Hypothalamus (tissue), 51 donors: ENCODE results near the gene ARHGAP4.
A peak's percentile ranks its signal among the peaks of the same experiment; 100 is the strongest.

Experiments used
- DNase-seq, 51 donors: peaks; one replicate each; lab custom pipeline; 2025; lab: John Stamatoyannopoulos, UW

The ARHGAP4 gene

DNA sequence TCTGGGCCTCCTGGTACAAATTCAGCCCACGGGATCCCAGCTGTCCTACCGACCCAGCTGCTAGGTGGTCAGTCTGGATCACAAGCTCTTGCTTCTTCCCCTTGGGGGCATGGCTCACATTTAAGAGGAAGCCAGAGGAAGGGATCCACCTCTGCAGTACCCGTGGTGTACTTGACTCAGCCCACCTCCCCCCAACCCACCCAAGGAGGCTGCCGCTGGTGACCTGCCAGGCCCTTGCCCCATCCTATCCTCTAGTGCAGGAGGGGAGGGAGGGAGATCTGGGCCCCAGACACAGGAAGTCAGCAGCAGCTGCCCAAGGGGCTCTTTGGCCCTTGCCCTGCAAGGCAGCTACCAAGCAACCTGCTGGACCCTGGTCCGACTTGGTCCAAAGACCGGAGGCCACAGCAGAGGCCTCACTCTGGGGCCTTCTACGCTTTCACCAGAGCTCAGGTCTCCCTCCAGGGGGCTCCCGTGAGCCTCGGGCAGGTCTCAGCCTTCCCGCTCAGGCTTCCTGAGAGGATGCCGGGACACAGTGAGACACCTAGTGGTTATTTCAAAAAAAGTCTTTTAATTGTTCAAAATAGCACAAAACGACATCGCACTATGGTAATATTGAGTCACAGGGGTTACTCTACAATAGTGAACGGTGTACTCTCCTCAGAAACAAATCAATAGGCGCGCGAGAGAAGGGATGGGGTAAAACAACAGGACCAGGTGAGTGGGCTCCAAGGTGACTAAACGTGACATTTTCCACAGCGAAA, 21.1 kb upstream of the ARHGAP4 start:
- peak in 32 of 51 donors; percentile 4 to 67 (median 30) for DNase-seq

DNA sequence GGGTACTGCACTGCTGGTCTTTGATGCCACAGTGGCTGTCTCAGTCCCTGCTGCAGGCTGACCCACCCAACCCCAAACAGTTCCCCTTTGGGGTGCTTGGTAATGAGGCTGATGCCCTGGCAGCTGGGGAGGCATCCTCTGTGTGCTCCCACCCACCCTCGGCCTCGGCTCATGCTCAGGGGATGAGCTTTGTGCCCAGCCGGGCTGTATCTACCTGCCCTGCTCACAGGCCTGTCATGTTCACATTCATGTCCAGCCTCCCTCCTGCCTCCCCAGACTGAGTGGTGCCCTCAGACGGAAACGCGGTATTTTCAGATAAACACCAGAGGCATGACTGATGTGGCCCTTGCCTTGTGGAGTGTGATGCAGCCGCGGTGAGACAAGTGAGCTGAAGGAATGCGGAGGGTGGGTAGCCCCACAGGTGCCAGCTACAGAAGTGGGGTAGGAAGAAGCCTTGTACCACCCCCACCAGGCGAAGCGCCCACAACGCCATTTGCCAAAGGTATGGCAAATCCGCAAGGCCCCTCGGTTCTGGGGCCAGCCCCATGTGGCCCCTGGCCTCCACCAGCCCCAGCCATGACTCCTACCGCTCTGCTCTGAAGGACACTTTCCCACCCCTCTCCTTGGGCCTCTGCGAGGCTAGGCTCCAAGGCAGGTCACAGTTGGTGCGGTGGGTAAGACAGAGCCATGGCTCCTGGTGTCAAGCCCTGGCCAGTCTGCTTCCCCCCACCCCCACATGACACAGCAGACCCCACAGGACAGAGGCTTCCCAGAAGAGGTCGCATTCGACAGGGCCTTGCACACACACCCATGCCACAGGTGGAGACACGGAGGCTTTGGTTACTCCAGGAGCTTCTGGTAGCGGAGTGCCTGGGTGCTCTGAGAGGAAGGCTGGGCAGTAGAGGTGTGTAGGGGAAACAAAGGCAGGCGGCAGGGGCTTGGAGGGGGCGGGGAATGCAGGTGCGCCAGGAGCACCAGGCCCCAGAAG, 20.2 kb upstream of the ARHGAP4 start:
- DNase-seq: no peak

DNA sequence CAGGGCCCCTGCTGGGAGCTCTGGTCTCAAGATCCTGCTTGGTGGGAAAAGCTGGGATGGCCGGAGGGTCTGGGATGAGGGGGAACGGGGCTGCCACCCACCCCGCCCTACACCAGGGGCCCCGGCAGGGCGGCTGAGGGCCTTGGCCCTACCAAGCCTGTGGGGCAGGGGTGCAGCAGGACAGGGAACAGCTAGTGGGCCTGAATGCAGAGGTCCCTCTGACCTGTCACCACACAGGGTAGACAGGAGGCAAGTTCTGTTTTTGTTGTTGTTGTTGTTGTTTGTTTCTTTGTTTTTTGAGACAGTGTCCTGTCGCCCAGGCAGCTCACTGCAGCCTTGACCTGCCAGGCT, 18.7 kb upstream of the ARHGAP4 start:
- DNase-seq: no peak

DNA sequence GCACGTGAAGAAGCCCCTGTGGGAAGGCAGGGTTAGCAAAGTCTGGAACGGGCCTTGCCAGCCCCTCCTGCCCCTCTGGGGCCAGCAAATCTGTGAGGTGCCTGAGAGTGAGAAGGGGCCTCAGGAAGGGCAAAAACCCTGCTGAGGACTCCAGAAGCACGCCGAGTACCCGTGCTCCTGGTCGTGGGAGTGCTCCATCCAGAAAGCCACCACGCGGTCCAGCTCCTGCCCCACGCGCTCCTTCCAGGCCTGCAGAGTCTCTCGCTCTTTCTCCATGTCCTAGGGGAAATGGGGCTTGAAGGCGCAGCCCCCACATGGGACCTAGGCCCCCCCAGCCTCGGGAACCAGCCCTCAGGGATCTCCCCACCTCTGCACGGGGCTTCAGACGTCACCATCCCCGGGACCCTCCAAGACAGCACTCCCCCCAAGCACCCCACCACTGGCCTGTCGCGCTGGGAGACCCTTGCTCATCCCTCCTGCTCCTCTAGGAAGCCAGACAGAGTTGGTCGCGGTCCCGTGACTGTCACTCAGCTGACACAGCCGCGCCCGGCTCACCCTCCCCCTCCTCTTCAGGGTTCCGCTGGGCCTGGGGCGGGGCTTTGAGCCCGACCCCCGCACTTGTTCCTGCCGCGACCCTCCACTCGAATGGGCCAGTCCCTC, 18.2 kb upstream of the ARHGAP4 start, which contains the start of gene RENBP:
TSS of gene RENBP (minus strand) at position 504 of the 660 bp plus-strand sequence. CDS start at position 471, 33 bp downstream.
- peak in 30 of 51 donors; percentile 4 to 73 (median 32) for DNase-seq

DNA sequence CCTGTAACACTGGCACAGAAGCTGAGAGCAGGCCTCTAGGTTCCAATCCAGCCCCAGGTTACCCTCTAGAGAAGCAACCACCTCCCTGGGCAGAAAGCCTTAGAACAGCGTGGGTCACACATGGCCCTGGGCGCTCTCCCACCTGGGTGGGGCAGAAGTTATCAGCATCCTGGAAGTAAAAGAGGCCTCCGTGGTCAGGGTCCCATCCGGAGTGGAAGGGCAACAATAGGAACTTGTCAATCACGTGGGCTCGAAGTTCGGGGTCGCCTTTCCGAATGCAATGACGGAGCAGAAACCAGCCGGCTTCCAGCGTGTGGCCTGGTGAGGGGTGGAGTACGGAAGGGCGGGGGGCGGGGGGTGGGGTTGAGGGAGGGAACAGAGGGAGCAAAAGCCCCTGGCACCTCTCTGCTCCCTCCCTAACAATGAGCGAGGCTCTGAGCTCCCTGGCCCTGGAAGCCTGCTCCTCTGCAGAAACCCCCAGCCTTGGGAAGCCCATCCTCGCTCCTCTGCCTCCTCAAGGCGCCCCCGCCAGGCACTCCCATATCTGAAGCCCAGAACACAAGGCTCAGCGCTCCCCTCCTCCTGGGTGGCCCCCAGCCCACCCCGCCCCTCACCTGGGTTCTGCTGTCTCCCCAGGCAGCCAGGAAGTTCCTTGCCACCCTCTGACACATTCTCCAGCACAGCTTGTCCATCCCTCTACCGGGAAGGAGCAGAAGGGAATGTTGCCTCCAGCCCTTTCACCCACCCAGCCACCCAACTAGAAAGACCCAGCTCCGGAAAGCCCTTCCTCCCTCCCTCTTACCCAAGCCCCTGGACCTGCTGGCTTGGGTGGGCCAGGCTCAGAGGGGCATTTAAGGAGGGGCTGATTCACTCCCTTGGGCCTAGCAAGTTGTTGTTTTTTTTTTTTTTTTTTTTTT, 15.5 kb upstream of the ARHGAP4 start:
- no peak for DNase-seq

DNA sequence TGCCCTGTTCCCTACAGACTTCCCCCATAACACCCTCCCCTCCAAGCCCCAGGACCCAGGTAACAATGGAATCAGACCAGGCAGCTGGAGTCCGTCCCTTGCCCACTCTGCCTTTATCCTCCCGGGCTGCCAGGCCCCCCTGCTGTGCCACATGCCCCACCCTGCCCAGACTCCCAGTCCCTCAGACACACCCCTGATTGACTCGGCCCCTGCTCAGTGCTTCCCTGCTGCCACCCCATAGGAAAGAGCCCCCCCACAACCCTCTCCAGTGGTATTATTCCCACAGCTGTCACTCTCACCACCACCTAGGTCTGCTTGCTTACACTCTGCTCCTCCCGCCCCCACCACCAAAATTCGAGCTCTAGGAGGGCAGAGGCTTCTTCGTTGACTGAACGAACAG, 13.5 kb upstream of the ARHGAP4 start:
- DNase-seq: no peak

DNA sequence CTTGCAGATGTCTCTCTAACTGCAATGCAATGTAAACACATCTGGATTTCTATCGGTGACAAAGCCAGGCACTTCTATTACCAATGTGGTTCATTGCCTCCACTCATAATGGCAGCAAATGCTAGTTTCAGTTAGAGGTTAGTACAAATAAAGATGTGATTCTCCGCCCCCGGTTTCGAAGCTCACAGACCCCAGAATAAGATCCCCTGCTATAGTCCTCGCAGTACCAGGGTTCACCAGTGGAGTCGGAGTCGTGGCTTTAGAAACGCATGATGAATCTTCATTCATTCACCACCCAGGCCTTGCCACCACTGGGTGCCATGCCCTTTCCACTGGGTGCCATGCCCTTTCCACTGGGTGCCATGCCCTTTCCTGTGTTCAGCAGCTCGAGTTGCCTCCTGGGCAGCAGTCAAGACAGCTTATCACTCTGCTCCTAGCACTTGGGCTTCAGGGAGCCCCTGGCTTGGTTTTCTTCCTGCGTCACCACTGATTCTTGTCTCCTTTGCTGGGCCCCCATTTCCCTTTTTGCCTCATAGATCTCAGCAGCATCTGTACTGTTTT, 12.2 kb upstream of the ARHGAP4 start:
- DNase-seq: no peak

DNA sequence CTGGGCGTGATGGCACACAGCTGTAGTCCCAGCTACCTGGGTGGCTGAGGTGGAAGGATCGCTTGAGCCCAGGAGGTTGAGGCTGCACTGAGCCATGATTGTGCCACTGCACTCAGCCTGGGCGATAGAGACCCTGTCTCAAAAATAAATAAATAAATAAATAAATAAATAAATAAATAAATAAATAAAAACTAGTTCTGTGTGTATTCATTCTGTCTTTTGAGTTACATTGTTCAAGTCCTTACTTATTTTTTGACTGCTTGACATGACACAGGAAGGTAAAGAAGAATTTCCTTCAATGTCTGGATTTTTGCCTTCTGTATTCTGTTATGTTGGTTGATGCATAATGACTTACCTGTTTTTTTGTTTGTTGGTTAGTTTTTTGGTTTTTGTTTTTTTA, 11.0 kb upstream of the ARHGAP4 start:
- no peak for DNase-seq

DNA sequence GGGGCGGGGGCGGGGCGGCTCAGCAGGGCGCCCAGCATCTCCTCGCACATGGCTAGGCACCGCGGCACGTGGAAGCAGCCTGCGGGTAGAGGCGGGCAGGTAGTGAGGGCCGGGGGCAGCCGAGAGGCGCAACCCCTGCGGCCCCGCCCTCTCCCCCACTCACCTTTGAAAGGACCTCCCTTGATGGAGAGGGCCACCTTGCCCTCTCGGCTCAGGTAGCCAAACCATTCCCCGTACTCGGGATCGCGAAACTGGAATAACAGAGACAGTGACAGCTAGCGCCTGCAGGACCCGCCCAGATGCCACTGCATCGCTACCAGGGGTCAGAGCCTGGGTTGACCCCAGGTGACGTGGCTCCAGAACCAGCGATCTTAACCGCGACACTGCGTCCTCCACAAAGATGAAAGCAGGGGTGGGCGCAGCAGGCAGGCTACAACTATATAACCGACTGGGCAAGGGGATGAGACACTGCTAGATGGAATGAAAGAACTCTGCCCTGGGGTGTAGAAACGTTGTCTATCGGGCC, 9.3 kb upstream of the ARHGAP4 start:
- no peak for DNase-seq

DNA sequence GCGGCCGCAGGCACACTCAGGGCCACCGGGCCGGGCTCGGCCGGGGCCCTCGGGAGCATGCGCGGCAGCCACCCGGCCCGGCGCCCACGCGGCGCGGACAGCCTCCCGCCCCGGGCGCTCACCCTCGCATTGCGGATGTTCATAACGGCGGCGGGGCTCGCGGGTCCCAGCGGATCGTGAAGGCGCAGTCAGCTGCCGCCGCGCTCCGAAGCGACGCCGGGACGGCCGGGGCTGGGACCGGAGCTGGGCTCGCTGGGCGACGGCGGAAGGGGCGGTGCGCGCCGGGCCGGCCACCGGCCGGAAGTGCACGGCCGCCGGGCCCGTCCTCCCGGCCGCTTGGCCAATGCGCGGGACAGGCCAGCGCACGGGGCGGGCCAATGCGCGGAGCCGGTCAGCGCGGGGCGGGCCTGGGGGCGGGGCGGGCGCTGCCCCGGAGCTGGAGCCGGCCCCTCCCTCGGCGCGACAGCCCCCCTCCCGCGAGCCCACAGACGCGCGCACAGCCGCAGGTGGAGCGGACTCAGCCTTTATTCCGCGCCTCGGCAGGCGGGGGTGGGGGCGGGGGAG, 8.8 kb upstream of the ARHGAP4 start, which contains the start of gene NAA10:
TSS of gene NAA10 (minus strand) at position 276 of the 564 bp plus-strand sequence. CDS start at position 143, 133 bp downstream.
- peak in 42 of 51 donors; percentile 5 to 79 (median 46) for DNase-seq

DNA sequence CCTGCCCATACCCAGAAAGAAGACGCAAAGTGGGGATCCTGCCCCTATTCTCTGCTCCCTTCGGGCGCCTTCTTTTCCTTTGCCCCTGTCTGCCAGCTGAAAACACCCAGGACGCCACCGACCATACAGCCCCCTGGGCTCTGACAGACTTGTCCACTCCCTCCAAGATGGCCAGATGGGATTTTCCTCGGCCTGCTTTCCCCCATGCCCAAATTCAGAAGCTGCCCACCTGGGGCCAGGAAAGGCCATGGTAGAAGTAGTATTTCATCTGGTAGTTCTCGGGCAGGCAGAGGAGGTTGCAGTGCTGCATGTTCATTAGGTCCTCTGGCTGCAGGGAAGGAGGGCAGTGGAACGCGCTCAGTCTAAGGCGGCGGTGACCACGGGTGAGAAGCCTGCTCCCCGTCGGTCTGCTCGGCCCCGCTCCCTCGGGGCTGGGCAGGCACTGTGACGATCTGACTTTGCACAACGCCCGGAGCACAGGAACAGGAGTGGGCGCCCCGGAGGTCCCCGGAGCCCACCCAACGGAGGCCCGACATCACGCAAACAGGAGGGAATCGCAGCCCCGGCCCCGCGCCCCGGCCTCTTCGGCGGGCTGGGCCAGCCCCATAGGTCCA, 8.2 kb upstream of the ARHGAP4 start:
- no peak for DNase-seq

DNA sequence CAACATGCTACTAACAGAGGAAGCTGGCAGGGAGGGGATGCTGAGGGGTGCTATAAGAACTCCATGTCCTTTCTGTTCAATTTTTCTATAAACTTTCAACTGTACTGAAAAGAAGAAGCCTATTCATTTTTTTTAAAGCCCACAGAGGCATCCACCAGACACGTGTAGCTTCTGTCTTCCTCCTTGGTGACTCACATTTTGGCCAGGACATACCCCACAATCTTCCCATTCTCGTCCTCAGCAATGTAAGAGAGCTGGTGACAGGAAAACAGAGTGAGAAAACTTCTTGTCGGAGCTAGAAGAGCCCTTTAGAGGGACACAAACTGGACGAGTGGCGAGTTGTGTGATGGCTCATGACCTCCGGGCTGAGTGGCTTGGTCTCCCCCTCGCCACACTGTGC, 7.7 kb upstream of the ARHGAP4 start:
- no peak for DNase-seq

DNA sequence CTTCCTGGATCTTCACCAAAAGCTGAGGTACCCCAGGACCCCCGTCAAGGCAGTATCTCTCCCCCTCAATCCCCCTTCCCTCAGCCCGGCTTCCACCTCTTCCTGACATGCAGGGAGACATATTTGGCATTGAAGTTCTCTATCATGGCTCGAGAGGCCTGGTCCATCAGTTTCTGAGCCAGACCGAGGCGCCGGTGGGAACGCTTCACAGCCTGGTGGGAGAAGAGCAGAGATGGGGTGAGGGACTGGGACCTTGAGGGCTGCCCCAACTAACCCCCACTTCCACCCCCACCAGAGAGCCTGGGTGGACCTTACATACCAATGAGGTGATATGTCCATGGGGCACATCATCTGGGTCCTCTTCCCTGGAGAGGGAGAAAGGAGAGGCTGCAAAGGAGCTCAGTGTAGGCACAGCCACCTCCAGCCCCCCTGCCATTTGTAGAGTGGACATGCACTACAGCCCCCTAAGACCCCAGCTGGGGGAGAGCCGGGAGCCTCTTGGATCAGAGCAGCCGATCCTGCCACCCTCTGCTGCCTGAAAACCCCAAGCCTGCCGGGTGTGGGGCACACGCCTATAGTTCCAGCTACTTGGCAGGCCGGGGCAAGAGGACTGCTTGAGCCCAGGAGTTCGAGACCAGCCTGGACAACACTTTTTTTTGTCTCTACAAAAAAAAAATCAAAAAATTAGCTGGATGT, 6.3 kb upstream of the ARHGAP4 start:
- DNase-seq: no peak

DNA sequence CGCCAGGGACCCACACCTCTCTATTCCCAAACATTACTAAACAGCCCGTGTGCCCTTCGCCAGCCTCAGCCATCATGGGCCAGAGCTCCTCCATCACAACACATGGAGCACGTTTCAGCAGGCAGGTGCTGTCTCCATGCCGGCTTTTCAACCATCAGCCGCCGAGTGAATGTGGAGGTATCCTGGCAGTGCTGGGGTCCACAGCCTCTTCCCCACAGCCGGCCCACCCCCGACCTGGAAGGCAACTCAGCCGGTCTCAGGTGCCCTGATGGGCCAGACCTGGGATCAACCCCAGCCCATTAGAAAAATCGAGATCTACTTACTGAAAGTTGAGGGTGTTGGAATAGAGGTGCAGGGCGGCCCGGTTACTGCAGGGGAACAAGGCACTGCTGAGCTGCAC, 5.7 kb upstream of the ARHGAP4 start:
- DNase-seq: no peak

DNA sequence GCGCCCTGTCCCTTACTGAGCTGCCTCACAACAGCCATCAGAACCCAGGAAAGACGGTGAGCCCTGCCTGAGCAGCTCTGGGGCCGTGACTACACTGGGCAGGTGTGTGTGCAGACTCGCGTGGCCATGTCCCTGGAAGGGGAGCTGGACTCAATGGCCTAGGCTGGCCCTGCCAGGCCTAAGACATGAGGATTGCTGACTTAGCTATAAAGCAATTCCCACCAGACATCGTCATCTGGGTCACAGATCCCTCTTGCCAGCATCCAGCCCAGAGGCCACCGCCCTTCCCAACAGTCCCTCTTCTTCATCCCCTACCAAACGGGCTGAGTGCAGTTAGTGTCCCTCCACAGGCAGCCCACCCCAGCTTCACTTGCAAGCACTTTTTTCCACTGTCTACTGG, 5.1 kb upstream of the ARHGAP4 start:
- DNase-seq: no peak

DNA sequence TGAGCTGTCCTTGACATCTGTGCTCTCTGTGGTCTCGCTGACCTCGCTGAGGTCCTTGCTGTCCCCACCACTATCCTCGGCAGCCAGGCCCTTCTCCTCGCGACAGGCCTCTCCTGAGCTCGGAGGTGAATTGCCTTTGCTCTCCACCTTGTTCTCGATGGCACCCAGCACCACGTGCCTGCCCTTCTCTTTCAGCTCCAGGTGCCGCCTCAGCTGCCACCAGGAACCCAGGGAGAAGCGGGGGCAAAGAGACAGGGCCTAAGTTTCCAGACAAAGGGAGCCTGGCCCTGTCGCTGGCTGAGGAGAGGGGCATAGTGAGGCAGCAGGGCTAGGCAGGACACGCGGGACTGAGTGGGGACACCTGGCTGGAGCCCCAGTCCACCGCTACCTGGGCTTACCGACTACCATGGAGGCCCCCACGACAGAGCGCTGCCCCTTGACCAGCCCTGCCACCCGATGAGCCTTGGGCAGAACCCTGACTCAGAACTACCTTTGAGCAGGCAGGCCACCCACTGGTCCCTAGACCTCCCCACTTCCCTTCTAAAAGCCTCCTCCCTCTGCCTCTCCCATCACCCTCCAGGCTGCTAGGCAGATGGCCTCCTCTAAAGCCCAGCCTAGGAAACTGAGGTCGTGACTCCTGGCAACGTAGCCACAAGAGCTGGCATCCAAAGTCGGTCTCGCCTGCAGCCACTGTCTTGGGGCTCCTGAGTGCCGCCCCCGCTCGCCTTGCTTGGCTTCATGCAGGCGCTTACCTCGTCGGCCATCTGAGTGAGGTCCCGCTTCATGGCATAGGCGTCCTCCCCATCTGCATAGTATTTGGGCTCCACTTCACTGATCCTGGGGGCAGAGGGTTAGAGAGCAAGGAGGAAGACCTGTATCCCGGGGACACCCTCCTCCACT, 4.2 kb upstream of the ARHGAP4 start:
- no peak for DNase-seq

DNA sequence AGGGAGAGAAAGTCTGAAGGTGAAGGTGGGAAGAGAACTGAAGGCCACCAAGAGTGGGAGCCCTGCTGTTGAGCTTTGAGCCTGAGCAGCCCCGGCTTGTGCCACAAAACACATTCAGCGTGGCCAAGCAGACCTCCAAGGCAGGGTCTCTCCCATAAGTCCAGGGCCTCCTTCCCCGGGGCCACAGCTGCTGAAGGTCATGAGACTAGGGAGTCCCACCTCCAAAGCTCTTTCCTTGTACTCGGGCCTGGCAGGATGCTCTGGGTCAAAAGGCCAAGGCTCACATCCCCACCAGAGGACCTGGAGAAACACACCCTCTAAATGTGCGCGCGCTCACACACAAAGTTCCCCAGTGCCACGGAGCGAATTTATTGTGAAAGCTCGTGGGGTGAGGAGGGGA, 3.5 kb upstream of the ARHGAP4 start:
- no peak for DNase-seq
